ENCODE results near the gene SKIC2.
"Not testable (repeated sequence)": the region's sequence is repeated elsewhere in the genome, so short reads cannot be mapped to it uniquely, and the experiment has no call there.

SKIC2 gene

DNA sequence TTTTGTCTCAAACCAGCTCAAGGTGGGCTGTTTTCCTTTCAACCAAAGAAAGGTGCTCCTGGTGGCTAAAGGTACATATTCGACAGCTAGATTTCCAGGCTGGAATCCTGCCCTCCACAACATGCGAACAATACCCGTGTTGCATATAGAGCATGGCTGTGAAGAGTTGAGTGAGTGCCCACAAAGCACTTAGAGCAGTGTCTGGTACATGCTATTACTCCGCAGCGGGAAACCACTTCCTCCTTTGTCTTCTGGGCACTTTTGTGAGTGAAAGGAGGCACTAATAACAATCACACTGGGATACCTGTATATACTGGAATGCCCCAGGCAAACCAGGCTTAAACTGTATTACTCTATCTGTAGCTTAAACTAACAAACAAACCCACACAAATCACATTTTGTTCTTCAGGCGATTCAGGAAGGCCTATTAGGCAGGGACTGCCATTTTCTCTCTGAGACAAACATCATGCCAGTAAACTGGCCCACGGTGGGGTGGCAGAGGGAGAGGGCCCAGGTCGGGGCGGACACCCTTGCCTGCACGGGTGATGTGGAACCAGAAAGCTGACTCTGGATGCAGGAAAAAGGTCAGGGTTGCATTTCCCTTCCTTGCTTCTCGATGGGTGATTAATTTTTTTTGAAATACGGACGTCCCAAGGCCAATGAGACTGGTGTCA lies 46.0 kb downstream of the SKIC2 start:
- not testable (repeated sequence) for DNase-seq (ENCODE audit: low read depth)

DNA sequence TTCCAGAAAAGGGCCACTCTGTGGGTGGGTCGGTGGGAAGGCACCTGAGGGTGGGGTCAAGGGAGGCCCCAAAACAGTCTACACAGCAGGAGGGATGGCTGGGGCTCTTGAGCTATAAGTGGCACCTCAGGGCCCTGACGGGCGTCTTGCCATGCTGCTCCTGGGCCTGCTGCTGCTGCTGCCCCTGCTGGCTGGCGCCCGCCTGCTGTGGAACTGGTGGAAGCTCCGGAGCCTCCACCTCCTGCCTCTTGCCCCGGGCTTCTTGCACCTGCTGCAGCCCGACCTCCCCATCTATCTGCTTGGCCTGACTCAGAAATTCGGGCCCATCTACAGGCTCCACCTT lies 46.5 kb downstream of the SKIC2 start:
- DNase-seq (ENCODE audit: low read depth) = not testable (repeated sequence)

DNA sequence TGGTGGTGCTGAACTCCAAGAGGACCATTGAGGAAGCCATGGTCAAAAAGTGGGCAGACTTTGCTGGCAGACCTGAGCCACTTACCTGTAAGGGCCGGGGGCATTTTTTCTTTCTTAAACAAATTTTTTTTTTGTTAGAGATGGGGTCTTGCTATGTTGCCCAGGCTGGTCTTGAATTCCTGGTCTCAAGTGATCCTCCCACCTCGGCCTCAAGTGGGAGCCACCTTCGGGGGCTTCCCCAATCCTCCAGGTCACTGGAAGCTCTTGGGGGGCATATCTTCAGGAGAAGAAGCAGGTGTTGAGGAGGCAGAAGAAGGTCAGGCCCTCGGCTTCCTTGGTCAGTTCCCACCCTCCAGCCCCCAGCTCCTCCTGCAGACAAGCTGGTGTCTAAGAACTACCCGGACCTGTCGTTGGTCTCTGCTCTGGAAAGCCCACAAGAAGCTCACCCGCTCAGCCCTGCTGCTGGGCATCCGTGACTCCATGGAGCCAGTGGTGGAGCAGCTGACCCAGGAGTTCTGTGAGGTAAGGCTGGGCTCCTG lies 47.1 kb downstream of the SKIC2 start:
- DNase-seq (ENCODE audit: low read depth) = not testable (repeated sequence)

DNA sequence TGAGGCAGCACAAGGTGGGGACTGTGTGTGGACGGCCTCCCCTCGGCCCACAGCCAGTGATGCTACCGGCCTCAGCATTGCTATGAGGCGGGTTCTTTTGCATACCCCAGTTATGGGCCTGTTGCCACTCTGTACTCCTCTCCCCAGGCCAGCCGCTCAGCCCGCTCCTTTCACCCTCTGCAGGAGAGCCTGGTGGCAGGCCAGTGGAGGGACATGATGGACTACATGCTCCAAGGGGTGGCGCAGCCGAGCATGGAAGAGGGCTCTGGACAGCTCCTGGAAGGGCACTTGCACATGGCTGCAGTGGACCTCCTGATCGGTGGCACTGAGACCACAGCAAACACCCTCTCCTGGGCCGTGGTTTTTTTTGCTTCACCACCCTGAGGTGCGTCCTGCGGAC lies 48.1 kb downstream of the SKIC2 start:
- not testable (repeated sequence) for DNase-seq (ENCODE audit: low read depth)

DNA sequence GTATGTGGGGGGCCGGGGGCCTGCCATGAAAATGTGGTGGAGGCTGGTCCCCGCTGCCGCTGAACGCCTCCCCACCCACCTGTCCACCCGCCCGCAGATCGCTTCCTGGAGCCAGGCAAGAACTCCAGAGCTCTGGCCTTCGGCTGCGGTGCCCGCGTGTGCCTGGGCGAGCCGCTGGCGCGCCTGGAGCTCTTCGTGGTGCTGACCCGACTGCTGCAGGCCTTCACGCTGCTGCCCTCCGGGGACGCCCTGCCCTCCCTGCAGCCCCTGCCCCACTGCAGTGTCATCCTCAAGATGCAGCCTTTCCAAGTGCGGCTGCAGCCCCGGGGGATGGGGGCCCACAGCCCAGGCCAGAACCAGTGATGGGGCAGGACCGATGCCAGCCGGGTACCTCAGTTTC lies 49.1 kb downstream of the SKIC2 start:
- not testable (repeated sequence) for DNase-seq (ENCODE audit: low read depth)

DNA sequence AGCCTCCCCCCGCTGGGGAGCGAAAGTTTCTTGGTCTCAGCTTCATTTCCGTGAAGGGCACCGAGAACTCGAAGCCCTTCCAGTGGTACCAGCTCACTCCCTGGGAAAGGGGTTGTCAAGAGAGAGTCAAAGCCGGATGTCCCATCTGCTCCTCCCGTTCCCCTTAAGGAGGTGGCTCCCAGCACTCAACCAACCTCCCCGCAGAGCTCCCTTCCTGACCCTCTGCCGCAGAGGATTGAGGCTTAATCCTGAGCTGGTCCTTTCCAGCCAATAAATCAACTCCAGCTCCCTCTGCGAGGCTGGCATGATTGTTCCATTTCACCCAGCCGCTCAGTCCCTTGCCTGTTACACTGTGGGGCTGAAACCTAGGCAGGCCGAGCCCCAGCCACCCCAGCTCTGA lies 49.6 kb downstream of the SKIC2 start:
- DNase-seq (ENCODE audit: low read depth) = not testable (repeated sequence)

DNA sequence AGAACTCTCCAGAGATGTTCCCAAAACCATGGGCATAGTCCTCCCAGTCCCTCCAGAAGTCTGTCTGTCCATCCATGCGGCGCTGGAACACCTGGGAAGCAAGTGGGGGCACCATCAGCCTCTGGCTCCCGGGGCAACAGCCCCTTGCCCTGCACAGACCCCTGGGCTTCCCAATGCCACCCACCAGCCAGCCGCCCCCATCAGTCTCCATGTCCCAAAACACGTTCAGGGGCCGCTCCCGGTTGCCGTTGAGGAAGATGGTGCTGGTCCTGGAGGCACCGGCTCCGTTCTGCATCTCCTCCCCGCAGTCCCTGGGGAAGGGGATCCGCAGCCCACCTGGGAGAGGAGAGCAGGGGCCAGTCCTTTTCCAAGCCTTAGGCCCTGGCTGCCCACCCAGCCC lies 50.6 kb downstream of the SKIC2 start:
- not testable (repeated sequence) for DNase-seq (ENCODE audit: low read depth)

DNA sequence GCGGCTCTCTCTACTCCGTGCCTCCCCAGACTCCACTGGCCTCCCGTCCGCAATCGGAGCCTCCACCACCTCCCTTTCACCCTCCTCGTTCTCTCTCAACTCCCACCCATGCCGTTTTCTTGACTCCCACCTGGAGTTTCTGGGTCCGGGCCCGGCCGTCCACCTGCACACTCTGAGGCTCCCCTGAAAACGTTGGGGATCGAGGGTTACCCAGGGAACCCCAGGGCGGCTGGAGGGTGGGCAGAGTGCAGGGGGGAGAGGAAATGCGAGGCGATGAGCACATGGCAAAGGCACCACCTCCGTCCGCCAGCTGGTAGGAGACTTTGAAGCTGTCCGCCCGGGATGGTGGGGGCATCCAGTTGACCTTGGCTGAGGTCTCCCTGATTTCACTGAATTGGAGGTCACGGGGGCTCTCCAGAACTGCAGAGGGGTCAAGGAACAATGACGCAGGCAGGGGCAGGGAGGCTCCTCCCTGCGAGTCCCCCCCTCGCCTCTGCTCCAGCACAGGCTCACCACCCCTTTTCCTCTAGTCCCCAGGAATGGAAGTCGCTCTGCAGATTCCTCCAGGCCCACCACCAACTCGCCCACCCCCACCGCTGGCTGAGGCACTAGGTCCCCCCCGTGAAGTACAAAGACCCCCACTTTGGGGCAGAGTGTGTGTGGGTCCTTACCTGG lies 52.0 kb downstream of the SKIC2 start:
- not testable (repeated sequence) for DNase-seq (ENCODE audit: low read depth)

DNA sequence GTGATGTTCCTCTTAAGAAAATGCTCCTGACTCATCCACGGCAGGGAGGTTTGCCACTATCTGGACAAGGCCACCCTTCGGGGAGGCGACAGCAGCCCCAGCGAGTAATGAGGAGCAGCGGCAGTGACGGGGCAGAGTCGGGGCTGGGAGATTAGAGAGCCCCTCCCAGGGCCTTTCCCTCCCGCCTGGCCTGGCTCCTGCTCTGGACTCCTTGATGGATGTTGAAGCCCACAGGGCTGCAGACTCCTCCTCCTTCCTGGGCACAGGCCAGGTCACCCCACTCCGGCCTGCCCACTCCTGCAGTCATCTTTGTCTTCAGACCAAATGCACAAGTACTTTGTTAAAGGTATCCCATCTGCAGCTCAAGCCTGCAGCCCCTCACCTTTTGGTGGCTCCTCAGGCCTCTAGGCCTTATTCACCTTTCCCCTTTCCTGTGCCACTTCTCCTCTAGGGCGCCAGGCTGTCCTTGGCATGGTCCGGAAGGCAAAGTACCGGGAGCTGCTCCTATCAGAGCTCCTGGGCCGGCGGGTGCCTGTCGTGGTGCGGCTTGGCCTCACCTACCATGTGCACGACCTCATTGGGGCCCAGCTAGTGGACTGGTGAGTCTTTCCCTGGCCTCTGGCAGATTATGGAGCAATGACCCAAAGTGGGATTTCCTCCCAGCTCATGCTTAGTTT lies 54.1 kb downstream of the SKIC2 start:
- DNase-seq (ENCODE audit: low read depth) = not testable (repeated sequence)

DNA sequence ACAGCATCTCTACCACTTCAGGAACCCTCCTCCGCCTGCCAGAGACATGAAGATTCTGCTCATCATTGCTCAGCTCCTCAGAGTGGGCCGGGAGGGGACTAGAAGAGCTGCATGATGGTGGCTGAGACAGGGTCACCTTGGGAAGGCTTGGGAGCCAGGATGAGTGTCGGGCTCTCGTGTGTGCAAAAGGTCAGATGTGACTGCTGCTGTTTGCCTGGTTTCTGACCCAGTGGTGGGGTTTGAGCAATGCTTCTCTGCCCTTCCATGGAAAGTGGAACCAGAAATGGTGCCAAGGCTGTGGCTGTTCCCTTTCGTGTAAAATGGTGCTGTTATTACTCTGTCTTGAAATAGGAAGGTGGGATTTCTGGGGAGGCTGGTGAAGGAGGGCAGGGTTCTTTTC lies 54.8 kb downstream of the SKIC2 start:
- not testable (repeated sequence) for DNase-seq (ENCODE audit: low read depth)

DNA sequence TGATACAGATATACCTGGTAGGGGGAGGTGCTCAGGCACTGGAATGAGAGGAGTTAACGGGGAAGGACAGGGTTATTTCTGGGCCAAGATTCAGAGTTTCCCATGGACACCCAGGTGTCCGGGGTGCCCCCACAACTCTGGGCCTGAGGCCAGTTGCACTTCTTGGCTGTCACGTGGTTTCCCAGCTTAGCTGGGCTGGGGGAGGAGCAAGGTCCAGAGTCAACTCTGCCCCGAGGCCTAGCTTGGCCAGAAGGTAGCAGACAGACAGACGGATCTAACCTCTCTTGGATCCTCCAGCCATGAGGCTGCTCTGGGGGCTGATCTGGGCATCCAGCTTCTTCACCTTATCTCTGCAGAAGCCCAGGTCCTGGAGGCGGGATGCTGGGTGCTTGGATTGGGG lies 55.6 kb downstream of the SKIC2 start, which contains the start of gene C4B:
Gene C4B, plus strand, starts transcription at position 249 of the 400 bp plus-strand sequence. Its CDS starts 51 bp downstream, at position 300.
- DNase-seq (ENCODE audit: low read depth) = not testable (repeated sequence)
